ENCODE measurements around the gene SARDH. TPM values are rescaled to one million over a fixed set of nuclear protein-coding genes. Genes with fewer than 3 reads are reported as not detected.

The SARDH gene
- polyA plus RNA-seq, 1 donor (not counting 4 experiments of a cell fraction or from before 2014, with no cell fraction given): 0.03 TPM

GRCh38 chr9:133785753-133786370, 47.7 kb upstream of the SARDH start:
- Histone ChIP-seq H2AFZ (ENCODE audit: control insufficient read depth, low read length) (no peak overlapping the region), H3K9me1 (ENCODE audit: control insufficient read depth, extremely low read depth, insufficient read depth, low read length) (no peaks in the 10 kb centered on the region), H3K36me3 (ENCODE audit: control insufficient read depth in 2 of 2, extremely low read depth in 1 of 2, insufficient read depth in 2 of 2, low read length in 2 of 2) (peaks cover 31 to 53% of the 10 kb centered on the region in 2 experiments), H3K27ac (ENCODE audit: control insufficient read depth, insufficient read depth, low read length) (no peak overlapping the region), H3K27me3 (ENCODE audit: control insufficient read depth, extremely low read depth, insufficient read depth, low read length) (no peaks in the 10 kb centered on the region), H3K4me3 (ENCODE audit: control insufficient read depth in 2 of 3, extremely low read depth in 1 of 3, insufficient read depth in 2 of 3, low read depth in 1 of 3, low read length in 3 of 3) (no peak overlapping the region), H3K9ac (ENCODE audit: control insufficient read depth, extremely low read depth, insufficient read depth, low read length) (no peak overlapping the region), H4K20me1 (ENCODE audit: control insufficient read depth, extremely low read depth, insufficient read depth, low read length) (no peaks in the 10 kb centered on the region), H3K4me1 (ENCODE audit: control insufficient read depth, extremely low read depth, insufficient read depth, low read length) (no peaks in the 10 kb centered on the region), H3K9me3 (ENCODE audit: control insufficient read depth, low read depth, low read length) (no peaks in the 10 kb centered on the region), H3K4me2 (ENCODE audit: control insufficient read depth, extremely low read depth, insufficient read depth, low read depth, low read length) (no peak overlapping the region), H3K79me2 (ENCODE audit: control insufficient read depth, insufficient read depth, low read length) (no peaks in the 10 kb centered on the region)
- DNase-seq (ENCODE audit: low read depth, low spot score) (no peak), FAIRE-seq (no peak)
- dilution Hi-C loops (cut with MboI; ENCODE audit: extremely low pct_ligation_motif_present, low sequenced_read_pairs): no loop called here
- TF ChIP-seq, protein P1, sequence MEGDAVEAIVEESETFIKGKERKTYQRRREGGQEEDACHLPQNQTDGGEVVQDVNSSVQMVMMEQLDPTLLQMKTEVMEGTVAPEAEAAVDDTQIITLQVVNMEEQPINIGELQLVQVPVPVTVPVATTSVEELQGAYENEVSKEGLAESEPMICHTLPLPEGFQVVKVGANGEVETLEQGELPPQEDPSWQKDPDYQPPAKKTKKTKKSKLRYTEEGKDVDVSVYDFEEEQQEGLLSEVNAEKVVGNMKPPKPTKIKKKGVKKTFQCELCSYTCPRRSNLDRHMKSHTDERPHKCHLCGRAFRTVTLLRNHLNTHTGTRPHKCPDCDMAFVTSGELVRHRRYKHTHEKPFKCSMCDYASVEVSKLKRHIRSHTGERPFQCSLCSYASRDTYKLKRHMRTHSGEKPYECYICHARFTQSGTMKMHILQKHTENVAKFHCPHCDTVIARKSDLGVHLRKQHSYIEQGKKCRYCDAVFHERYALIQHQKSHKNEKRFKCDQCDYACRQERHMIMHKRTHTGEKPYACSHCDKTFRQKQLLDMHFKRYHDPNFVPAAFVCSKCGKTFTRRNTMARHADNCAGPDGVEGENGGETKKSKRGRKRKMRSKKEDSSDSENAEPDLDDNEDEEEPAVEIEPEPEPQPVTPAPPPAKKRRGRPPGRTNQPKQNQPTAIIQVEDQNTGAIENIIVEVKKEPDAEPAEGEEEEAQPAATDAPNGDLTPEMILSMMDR (optimal IDR thresholded peaks at IDR 0.05 in 1 of 3, IDR thresholded peaks at IDR 0.05 in 1 of 3, conservative IDR thresholded peaks at IDR 0.05 in 1 of 3; ENCODE audit: extremely low read depth in 1 of 3, insufficient read depth in 2 of 3, low read length in 3 of 3): no peak
- no peak for TF ChIP-seq EZH2 (IDR thresholded peaks at IDR 0.05; ENCODE audit: low read length)

DNA sequence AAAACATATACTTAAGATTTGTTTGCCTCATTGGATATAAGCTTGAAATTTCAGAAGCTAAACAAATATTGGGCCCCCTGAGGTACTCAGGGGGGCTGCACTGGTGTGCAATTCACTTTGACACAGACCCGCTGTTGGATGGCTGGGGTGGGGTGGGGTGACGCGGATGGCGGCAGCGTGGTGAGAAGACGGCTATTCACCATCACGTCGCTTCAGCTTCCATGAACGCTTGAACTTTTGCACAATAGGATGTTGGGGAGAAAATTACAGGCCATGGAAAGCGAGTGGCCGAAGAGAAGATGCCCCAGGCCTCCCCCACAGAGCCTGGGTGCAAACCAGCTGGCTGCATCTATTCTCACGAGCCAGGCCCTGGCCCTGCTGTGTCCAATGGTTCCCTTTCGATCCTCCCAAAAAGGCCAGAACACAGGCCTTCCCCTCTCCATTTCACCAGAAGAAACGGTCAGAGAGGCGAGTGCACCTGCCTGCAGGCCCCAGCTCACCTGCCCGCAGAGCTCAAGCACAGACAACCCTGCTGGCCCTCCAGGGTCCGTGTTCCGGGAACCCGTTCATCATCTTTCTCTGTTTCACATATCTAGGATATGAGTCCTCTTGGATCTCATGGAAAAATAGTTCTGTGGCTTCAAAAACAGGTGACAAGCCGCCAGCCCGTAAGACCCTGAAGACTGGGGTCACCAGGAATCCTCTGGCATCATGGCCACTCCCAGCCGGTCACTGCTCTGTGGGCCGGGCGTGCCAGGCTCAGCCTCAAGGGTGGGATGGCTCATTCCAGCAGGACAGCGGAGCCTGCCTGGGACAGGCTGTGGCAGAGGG, 46.8 kb upstream of the SARDH start:
- dilution Hi-C loops (cut with MboI; ENCODE audit: extremely low pct_ligation_motif_present, low sequenced_read_pairs): no loop called here
- Histone ChIP-seq H3K4me1 (ENCODE audit: control insufficient read depth, extremely low read depth, insufficient read depth, low read length) (no peaks in the 10 kb centered on the region), H3K36me3 (ENCODE audit: control insufficient read depth in 2 of 2, extremely low read depth in 1 of 2, insufficient read depth in 2 of 2, low read length in 2 of 2) (peaks cover 31 to 58% of the 10 kb centered on the region in 2 experiments), H3K9ac (ENCODE audit: control insufficient read depth, extremely low read depth, insufficient read depth, low read length) (no peak overlapping the region), H3K9me3 (ENCODE audit: control insufficient read depth, low read depth, low read length) (no peaks in the 10 kb centered on the region), H2AFZ (ENCODE audit: control insufficient read depth, low read length) (no peak overlapping the region), H3K27ac (ENCODE audit: control insufficient read depth, insufficient read depth, low read length) (no peak overlapping the region), H3K9me1 (ENCODE audit: control insufficient read depth, extremely low read depth, insufficient read depth, low read length) (no peaks in the 10 kb centered on the region), H4K20me1 (ENCODE audit: control insufficient read depth, extremely low read depth, insufficient read depth, low read length) (no peaks in the 10 kb centered on the region), H3K79me2 (ENCODE audit: control insufficient read depth, insufficient read depth, low read length) (no peaks in the 10 kb centered on the region), H3K4me3 (ENCODE audit: control insufficient read depth in 2 of 3, extremely low read depth in 1 of 3, insufficient read depth in 2 of 3, low read depth in 1 of 3, low read length in 3 of 3) (no peak overlapping the region), H3K27me3 (ENCODE audit: control insufficient read depth, extremely low read depth, insufficient read depth, low read length) (no peaks in the 10 kb centered on the region), H3K4me2 (ENCODE audit: control insufficient read depth, extremely low read depth, insufficient read depth, low read depth, low read length) (no peak overlapping the region)
- DNase-seq (ENCODE audit: low read depth, low spot score) (no peak), FAIRE-seq (no peak)
- TF ChIP-seq, protein P1 (optimal IDR thresholded peaks at IDR 0.05 in 1 of 3, IDR thresholded peaks at IDR 0.05 in 1 of 3, conservative IDR thresholded peaks at IDR 0.05 in 1 of 3; ENCODE audit: extremely low read depth in 1 of 3, insufficient read depth in 2 of 3, low read length in 3 of 3): no peak
- TF ChIP-seq EZH2 (IDR thresholded peaks at IDR 0.05; ENCODE audit: low read length): no peak

Data from keratinocyte (primary cell).